ENCODE measurements around the gene PTBP3.

DNA sequence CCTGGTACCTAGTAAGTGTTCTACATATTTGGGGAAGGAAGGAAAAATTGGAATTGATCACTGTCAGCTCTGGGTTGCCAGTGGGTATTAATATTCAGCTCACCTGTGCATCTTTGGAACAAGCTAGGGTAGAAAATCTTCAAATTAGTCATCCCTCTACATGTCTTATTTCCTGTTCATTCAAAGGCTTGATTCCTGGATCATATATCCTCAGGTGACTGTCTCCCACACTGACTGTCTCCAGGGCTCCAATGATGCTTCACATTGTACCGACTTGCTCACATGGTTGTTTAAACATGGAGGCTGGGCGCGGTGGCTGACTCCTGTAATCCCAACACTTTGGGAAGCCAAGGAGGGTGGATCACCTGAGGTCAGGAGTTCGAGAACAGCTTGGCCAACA is 146.7 kb downstream of the PTBP3 start:
- TF ChIP-seq, protein P1, sequence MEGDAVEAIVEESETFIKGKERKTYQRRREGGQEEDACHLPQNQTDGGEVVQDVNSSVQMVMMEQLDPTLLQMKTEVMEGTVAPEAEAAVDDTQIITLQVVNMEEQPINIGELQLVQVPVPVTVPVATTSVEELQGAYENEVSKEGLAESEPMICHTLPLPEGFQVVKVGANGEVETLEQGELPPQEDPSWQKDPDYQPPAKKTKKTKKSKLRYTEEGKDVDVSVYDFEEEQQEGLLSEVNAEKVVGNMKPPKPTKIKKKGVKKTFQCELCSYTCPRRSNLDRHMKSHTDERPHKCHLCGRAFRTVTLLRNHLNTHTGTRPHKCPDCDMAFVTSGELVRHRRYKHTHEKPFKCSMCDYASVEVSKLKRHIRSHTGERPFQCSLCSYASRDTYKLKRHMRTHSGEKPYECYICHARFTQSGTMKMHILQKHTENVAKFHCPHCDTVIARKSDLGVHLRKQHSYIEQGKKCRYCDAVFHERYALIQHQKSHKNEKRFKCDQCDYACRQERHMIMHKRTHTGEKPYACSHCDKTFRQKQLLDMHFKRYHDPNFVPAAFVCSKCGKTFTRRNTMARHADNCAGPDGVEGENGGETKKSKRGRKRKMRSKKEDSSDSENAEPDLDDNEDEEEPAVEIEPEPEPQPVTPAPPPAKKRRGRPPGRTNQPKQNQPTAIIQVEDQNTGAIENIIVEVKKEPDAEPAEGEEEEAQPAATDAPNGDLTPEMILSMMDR (conservative IDR thresholded peaks at IDR 0.05; ENCODE audit: low read length): no peak
- TF ChIP-seq EZH2phosphoT487 (IDR thresholded peaks at IDR 0.05; ENCODE audit: borderline replicate concordance): no peak

All from Loucy (cell line).